Osteocyte (in vitro differentiated cells): ENCODE results near the gene EMC10. TPM values are rescaled to one million over a fixed set of nuclear protein-coding genes. Genes with fewer than 3 reads are reported as not detected.
"Not testable (repeated sequence)": the region's sequence is repeated elsewhere in the genome, so short reads cannot be mapped to it uniquely, and the experiment has no call there.

Source experiments
- DNase-seq: peaks from one replicate; pipeline ENCODE4 v3.0.0; 2021; ENCODE audit warnings: mixed read lengths; ENCODE audit not compliant: unreplicated experiment; ENCODE audit errors: extremely low spot score
- H3K27ac Mint-ChIP-seq: one replicate; pipeline ENCODE4 v1.8.0; 2021; ENCODE audit warnings: mild to moderate bottlenecking, mixed read lengths; ENCODE audit not compliant: unreplicated experiment
- H3K27me3 Mint-ChIP-seq: one replicate; pipeline ENCODE4 v1.8.0; 2021; ENCODE audit warnings: mixed read lengths; ENCODE audit not compliant: unreplicated experiment
- H3K36me3 Mint-ChIP-seq: one replicate; pipeline ENCODE4 v1.8.0; 2021; ENCODE audit warnings: mixed read lengths; ENCODE audit not compliant: unreplicated experiment
- H3K4me1 Mint-ChIP-seq: one replicate; pipeline ENCODE4 v1.8.0; 2021; ENCODE audit warnings: mixed read lengths; ENCODE audit not compliant: unreplicated experiment
- H3K4me3 Mint-ChIP-seq: one replicate; pipeline ENCODE4 v1.8.0; 2021; ENCODE audit warnings: mild to moderate bottlenecking, moderate library complexity, mixed read lengths; ENCODE audit not compliant: unreplicated experiment
- H3K9me3 Mint-ChIP-seq: one replicate; pipeline ENCODE4 v1.8.0; 2021; ENCODE audit warnings: mixed read lengths; ENCODE audit not compliant: unreplicated experiment
- CTCF ChIP-seq: fragments of 200-600 bp; sonication (generic); IDR thresholded peaks from 2 replicates; pipeline ENCODE4 v1.5.0; 2021; ENCODE audit warnings: antibody characterized with exemption, mild to moderate bottlenecking, moderate library complexity
- total RNA-seq: library from RNA; stranded (reverse); gene quantifications from 2 replicates; pipeline ENCODE4 v1.2.1, GENCODE V29; 2021

EMC10 gene
- total RNA-seq, 1 donor from 2014 or later, result 172 TPM

DNA sequence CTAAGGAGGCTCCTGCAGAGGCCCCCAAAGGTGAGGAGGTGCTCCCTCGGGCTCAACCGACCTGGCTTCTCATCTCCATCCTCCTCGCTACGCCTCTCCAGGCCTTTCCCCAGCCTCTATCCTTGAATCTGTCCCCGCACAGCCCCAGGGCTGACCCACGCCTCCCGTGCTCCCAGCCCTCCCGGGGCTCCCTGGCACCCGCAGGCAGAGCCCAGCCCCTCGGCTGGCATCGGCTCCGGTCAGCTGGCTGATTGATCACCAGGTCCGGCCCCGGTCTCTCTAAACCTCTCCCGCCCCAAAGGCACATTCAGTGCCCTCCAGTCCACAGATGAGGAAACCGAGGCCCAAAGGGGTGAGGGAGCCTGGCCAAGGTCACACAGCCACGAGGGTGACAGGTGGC is 41.1 kb upstream of the EMC10 start:
- H3K36me3 Mint-ChIP-seq, result no peaks in the 10 kb centered on the region
- H3K4me3 Mint-ChIP-seq, result no peak overlapping the region

DNA sequence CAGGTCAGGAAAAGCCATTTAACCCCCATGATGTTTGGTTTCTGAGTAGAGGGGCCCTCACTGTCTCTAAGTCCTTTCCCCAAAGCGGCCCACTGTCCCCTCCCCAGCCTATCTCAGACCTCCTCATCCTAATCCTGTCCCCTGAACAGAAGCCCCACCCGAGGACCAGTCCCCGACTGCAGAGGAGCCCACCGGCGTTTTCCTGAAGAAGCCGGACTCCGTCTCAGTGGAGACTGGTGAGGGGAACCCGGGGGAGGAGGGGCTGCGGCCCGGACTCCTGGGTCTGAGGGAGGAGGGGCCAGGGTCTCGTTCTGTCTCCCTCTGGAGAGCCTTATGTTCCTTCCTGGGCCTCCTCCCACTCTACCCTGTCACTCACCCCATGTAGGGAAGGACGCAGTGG is 40.7 kb upstream of the EMC10 start:
- no peaks in the 10 kb centered on the region for H3K9me3 Mint-ChIP-seq
- no peak for TF ChIP-seq CTCF
- H3K27ac Mint-ChIP-seq, result no peak overlapping the region
- no peak for DNase-seq
- no peaks in the 10 kb centered on the region for H3K36me3 Mint-ChIP-seq
- no peak overlapping the region for H3K4me3 Mint-ChIP-seq
- peaks cover 27% of the 10 kb centered on the region for H3K4me1 Mint-ChIP-seq
- peaks cover 11% of the 10 kb centered on the region for H3K27me3 Mint-ChIP-seq

More for the DNA sequence above, 41.1 kb upstream of the EMC10 start:
- peaks cover 14% of the 10 kb centered on the region for H3K27me3 Mint-ChIP-seq
- no peak for TF ChIP-seq CTCF
- peaks cover 27% of the 10 kb centered on the region for H3K4me1 Mint-ChIP-seq
- no peak for DNase-seq
- no peaks in the 10 kb centered on the region for H3K9me3 Mint-ChIP-seq
- H3K27ac Mint-ChIP-seq, result no peak overlapping the region

DNA sequence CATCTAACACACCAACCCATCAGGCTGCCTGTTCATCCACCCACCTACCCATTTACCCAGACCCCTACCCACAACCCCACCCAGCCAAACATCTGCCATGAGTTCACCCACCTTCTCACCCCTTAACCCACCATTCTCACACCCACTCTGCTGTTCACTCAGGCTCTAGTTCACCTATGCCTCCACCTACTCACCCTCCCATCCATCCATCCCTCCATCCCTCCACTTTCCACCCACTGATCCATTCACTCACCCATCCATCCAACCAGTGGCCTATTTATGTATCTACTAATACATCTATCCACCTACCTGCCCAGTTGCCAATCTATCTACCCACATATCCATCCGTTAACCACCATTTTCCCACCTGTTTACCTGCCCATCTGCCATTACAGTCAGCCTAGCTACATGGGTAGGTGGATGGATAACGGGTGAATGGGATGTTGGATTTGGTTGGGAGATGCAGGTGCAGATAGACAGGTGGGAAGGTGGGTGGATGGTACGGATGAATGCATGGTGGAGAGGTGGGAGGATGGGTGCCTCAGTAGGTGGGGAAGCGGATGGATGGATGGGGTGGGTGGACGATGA is 38.4 kb upstream of the EMC10 start:
- Mint-ChIP-seq H3K27me3 (peaks cover 4% of the 10 kb centered on the region), H3K36me3 (no peaks in the 10 kb centered on the region), H3K9me3 (no peaks in the 10 kb centered on the region), H3K27ac (no peak overlapping the region), H3K4me1 (peaks cover 9% of the 10 kb centered on the region), H3K4me3 (no peak overlapping the region)
- no peak for DNase-seq
- no peak for TF ChIP-seq CTCF

DNA sequence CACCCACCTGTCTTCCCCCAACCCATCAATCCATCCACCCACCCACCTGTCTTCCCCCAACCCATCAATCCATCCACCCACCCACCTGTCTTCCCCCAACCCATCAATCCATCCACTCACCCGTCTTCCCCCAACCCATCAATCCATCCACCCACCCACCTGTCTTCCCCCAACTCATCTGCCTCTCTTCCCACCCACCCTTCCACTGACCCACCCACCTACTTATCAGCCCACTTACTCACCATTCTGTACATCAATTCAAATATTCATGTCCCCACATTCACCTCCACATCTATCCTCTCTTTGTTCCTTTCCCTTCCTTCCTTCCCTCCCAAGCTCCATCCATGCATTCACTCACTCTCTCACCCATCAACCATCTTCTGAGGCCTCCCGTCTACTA is 37.2 kb upstream of the EMC10 start:
- H3K27me3 Mint-ChIP-seq, H3K4me1 Mint-ChIP-seq, H3K9me3 Mint-ChIP-seq, DNase-seq, H3K27ac Mint-ChIP-seq, H3K4me3 Mint-ChIP-seq, H3K36me3 Mint-ChIP-seq: not testable (repeated sequence)

DNA sequence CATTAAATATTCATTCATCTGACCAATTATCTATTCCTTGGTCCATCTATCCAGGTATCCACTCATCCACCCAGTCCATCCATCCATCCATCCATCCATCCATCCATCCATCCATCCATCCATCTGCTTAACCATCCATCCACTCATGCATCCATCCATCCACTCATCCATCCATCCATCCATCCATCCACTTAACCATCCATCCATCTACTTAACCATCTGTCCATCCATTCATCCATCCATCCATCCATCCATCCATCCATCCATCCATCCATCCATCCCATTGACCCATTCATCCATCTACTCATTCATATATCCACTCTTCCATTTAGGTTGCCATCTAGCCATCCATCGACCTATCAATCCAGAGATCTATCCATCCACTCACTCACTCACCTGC is 32.2 kb upstream of the EMC10 start:
- Mint-ChIP-seq H3K4me1 (no peaks in the 10 kb centered on the region), H3K9me3 (no peaks in the 10 kb centered on the region), H3K27me3 (no peaks in the 10 kb centered on the region), H3K27ac (no peak overlapping the region), H3K4me3 (no peak overlapping the region), H3K36me3 (no peaks in the 10 kb centered on the region)
- TF ChIP-seq CTCF, result no peak
- DNase-seq, result no peak

GRCh38 chr19:50447053-50447452 is 29.3 kb upstream of the EMC10 start:
- H3K36me3 Mint-ChIP-seq, result no peaks in the 10 kb centered on the region
- no peak overlapping the region for H3K27ac Mint-ChIP-seq
- TF ChIP-seq CTCF, result no peak
- H3K27me3 Mint-ChIP-seq, result no peaks in the 10 kb centered on the region
- no peaks in the 10 kb centered on the region for H3K9me3 Mint-ChIP-seq
- H3K4me3 Mint-ChIP-seq, result no peak overlapping the region
- no peaks in the 10 kb centered on the region for H3K4me1 Mint-ChIP-seq
- no peak for DNase-seq
